HG03097 (cell line): ENCODE results near the gene CDC34.

Experiments used
- ATAC-seq: cut with Tn5 transposase; IDR thresholded peaks from one replicate; pipeline ENCODE4 v1.9.1; 2021; ENCODE audit not compliant: unreplicated experiment, low FRiP score

CDC34 gene

DNA sequence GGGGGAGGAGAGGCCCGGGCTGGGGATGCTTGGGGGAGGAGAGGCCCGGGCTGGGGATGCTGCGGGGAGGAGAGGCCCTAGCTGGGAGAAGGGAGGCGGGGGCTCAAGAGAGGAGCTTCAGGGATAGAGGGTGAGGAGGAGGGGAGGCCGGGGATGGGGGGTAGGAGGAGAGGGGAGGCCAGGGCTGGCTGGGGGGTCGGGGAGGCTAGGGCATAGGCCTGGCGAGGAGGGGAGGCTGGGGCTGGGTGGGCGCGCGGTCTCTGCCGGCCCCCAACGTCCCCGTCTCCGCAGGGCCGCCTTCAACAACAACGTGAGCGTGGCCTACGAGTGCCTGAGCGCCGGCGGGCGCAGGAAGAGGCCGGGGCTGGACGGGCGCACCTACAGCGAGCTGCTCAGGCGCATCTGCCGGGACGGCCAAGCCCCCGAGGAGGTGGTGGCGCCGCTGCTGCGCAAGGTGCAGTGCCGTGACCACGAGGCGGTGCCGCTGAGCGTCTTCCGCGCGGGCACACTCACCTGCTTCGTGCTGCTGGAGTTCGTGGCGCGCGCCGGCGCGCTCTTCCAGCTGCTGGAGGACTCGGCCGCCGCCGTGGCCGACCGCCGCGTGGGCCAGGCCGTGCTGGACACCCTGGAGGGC, 12.8 kb upstream of the CDC34 start:
- ATAC-seq = no peak

DNA sequence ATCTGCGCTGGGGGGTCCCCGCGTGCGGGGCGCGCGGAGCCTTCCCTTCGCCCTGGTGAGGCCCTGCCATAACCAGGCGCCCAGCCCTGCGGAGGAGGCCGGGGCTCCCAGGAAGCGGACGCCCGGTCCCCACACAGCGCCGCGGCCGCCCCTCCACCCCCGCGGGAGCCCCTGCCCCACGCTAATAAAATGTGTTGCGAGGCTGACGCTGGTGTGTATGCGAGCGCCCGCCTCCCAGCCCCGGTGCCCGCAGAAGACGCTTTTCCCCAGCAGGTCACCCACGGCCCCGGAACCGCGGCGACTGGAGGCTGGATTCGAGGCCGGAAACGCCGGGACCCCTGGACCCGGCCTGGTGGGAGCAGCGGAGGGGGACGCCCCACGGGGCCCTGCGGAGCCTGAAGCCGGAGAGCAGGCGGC, 12.1 kb upstream of the CDC34 start:
- ATAC-seq = no peak

DNA sequence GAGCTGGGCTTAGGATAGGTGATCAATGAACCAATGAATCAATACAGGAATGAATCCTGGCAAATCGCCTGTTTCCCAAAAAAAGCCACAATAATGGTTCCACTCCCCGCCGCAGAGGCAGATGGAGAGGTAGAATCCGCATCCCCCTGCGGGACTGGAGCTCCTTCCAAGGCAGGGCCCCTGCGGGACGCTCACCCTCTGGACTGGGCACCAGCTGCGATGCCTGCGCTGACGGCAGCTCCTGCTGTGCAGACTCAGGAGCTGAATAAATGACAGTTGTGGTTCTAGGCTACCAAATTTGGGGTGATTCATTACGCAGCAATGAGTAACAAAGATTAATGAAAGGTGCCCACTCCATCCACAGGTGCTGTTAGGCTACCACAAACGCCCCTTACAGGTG, 8.8 kb upstream of the CDC34 start:
- no peak for ATAC-seq

DNA sequence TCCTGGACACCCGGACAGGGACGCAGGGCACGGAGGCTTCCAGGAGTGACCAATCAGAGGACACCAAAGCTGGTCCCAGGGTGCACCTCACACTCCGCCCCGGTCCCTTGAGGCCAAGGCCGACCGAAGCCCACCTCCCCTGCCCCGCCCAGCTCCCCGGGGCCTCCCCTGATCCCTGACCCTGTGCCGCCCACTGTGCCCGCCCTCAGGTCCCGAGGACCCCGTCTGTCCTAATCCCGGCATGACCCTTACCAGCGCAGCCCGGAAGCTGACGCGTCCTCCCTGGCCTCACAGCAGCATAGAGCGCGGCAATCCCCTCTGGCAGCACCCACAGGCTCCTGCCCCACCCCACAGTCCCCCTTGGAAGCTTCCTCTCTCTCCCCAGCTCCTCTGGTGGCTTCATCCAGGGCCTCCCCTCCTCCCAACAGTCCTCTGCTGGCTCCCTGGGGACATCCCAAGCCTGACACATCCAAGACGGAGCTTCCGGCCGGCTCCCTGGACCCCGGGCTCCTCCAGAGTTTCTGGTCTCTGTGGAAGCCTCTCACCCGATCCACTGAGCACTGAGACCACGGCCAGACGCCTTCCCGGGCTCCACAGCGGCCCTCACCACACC, 7.4 kb upstream of the CDC34 start:
- ATAC-seq = no peak

DNA sequence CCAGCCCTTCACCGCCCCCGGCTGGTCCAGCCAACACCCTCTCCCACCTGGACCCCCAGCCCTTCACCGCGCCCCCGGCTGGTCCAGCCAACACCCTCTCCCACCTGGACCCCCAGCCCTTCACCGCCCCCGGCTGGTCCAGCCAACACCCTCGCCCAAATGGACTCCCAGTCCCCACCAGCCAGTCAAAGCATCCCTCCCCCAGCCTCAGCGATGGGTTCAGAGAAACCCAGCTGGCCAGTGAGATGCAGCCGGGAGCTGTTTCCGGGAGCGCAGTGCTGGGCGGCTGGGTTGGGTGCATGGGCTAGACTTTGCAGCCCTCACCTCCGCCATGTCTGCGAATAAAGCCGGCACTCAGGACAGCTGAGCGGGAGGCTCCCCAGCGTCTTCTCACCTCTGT, 6.5 kb upstream of the CDC34 start:
- ATAC-seq = no peak

DNA sequence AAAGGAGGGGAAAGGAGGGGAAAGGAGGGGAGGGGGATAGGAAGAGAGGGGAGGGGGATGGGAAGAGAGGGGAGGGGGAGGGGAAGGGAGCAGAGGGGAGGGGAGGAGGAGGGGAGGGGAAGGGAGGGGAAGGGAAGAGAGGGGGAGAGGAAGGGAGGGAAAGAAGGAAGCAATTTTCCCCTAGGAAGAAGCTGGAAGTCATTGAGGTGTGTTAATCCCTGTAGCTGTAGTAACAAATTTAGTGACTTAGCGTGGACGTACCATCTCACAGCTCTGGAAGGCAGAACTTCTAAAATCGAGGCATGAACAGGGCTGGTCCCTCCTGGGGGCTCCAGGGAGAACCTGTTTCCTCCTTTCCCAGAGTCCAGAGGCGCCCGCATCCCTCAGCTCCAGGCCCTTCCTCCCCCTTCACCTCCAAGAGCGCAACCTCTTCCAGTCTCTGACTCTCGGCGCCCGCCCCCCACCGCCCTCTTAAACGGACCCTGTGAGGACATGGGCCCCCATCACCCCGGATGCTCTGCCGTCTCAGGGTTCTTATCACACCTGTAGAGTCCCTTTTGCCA, 5.6 kb upstream of the CDC34 start:
- ATAC-seq = no peak

DNA sequence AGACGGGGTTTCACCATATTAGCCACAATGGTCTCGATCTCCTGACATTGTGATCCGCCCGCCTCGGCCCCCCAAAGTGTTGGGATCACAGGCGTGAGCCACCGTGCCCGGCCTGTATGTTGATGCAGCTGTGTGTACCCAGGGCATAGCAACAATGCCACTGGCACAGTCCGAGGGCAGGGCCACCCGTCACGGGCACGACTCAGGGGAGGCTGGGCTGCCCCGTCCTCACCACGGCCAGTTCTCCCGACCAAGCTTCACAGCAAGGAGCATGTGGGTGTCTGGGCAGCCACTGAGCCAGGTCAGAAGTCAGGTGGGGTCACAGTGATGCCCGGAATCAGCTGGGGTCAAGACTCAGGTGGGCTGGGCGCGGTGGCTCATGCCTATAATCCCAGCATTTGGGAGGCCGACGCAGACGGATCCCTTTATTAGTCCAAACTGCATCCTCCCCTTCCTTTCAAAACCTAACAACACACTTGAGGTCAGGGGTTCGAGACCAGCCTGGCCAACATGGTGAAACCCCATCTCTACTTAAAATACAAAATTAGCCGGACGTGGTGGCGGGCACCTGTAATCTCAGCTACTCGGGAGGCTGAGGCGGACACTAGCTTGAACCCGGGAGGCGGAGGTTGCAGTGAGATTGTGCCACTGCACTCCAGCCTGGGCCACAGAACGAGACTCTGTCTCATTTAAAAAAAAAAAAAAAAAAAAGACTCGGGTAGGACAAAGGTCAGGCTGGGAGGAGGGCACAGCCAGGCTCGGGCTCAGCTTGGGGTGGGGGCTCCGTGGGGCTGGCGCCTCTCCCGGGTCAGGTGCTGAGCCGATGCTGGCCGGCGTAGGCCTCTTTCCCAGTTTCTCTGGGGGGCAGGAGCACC, 1.2 kb upstream of the CDC34 start:
- no peak for ATAC-seq

DNA sequence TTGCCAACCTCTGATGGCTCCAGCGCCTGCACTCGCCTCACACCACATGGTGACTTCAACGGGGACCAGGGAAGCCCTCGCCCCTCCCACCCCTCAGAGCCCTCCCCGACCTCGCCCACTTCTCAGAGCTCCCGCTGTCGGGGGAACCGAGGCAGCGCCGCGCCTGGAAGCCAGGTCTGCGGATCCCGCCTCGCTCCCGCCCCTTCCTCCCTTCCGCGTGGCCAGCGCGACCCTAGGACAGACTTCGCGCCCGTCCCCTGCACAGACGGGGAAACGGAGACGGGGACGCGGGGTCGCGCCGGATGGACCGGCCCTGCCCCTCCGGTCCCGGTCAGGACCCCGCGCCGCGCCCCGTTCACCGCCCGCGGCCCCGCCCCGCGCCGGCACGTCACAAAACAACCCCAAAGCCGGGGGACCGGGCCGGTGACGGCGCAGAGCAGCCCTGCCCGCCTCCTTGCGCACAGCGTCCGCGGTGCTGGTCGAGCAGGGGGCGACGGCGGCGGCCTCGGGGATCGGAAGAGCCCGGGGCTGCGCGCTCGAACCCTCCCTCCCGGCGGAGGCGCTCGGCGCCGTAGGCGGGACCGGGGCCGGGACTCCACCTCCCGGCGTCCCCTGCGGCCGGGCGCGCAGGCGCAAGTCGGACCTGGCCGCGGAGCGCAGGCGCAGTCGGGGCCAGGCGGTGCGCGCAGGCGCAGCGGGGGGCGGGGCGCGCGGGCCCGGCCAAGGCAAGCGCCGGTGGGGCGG, 379 bp upstream of the CDC34 start:
- ATAC-seq = peak; percentile 76

DNA sequence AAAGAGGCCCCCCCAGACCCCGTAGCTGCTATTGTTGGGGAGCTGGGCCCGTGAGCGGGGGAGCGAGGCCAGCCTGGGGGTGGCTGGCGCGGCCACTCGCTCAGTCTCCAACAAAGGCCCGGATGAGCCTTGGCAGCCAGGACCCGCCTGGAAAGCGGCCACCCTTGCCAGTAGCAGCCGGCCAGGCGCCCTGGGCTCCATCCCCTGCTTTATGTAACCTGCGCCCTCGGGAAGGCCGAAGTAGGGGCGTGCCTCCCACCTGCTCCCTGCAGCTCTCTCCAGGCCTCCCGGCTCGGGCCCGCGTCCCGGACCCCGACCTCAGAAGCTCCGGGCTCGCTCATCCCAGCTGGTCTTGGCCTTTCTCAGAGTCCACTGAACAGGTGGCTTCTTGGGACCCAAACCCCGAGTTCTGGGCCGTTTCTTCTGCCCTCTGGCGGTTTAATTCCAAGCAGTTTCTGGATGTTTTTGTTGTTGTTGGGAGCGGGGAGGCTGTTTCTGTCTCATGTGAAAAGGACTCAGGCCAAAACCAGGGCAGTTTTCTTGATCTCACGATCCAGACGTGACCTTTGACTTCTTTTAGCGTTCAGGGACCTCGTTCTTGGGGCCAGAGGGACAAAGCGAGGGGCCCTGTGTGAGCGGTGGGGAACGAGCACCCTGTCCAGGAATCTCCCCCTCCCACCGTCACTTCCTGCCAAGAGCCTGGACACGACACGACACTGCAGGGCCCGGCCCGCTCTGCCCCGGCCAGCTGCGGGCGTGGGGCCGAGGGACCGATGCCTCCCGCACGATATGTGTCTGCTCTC, 1.2 kb downstream of the CDC34 start:
- no peak for ATAC-seq

DNA sequence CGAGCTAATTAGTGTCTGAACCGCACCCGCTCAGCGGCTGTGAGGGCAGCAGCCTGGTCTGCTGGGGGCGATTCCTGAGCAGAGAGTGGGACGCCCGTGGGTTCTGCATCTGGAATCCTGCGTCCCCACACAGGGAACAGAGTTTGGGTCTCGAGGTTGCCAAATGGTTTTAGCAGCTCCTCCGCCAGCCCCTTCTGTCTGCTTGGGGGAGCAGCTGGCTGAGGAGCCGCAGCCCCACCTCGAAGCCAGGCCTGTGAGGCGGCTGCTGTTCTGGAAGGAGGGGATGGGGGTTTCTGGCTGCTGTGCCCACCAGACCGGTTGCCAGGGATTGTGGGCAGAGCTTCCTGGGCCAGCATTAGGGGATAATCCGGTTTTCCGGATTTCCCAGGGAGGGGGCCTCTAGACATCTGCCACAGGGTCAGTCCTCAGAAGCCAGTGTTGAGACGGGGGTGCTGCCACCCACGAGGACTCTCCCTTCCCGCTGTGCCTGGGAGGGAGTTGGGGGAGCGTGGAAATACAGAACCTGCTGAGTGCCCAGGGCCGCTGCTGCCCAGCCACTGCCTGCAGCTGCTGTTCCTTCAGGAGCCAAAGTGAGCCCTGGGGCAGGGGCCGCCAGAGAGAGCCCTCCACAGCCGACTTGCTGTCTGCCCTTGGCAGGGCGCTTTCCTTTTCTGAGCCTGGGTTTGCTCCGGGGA, 2.0 kb downstream of the CDC34 start:
- no peak for ATAC-seq

DNA sequence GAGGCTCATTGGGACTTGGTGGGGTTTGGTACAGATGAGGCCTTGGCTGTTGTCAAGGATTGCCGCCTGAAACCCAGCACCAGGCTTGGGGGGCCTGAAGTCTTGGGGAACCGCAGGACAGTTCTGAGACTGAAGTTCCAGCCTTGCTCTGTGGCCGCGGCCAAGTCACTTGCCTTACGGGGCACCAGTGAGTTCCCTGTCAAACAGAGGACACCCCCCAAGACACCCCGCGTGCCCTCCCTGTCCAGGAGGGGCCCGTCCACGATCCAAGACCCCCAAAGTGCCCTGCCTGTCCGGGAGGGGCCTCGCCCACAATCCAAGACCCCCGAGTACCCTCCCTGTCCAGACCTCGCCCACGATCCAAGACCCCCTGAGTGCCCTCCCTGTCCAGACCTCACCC, 2.5 kb downstream of the CDC34 start:
- ATAC-seq = no peak

DNA sequence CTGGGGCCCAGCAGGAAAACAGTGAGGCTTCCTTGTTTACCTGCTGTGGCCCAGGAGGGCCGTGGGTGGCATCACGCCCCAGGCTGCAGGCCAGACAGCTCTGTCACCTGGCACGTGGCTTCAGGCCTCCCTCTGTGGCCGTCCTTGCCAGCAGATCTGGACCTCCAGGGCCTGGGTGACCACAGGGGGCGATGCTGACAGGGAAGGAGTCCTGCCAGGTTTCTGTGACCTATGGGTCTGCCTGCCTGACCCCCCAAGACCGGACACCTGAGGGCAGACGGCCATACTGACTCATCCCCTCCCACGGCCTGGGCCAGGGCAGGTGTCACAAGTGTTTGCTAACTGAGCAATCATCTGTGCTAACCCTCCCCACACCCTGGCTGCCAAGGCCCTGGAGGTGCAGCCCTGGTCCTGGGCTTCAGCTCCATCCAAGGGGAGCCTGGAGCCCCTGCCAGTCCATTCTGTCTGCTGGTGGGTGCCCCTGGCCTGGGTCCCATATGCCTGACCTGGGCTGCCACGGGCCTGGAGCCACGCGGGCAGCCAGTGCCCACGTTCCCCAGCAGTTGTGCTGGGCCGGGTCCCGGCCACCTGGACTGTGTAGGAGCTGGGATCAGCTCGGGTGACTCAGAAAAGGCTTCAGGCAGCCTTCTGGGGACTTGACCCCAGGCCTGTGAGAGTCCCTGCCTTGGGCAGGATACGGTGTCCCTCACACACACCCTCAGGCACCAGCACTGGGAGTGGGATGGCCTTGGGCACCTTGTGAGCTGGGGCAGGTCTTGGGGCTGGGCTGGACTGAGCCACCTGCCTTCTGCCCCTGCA, 3.7 kb downstream of the CDC34 start:
- ATAC-seq = no peak

DNA sequence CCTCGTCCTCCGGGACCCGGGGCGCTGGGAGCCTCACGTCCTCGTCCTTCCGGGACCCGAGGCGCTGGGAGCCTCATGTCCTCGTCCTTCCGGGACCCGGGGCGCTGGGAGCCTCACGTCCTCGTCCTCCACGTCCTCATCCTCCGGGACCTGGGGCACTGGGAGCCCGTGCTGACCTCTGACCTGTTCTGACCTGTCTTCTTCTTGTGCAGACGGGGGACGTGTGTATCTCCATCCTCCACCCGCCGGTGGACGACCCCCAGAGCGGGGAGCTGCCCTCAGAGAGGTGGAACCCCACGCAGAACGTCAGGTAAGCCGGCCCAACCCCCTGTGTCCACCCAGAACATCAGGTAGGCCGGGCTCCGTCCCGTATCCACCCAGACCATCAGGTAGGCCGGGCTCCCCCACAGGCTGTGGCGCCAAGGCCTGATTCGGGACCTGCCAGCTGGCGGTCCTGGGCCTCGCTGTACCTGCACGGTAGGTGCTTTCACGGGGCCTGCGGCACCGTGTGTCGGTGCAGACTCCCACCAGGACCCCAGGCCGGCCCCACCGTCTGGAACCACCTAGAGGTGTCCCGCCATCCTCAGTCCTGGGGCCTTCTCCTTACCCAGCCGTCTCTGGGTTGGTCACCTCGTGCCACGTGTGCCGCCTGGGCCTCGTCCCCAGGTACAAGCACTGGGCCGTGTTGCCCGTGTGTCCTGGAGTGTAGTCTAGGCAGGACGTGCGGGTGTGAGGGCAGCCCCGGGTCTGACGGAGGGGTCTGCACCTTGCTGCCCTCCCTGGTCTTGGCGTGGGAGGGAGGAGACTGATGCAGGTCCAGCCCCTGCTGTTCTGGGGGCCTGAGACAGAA, 4.7 kb downstream of the CDC34 start:
- ATAC-seq = no peak

DNA sequence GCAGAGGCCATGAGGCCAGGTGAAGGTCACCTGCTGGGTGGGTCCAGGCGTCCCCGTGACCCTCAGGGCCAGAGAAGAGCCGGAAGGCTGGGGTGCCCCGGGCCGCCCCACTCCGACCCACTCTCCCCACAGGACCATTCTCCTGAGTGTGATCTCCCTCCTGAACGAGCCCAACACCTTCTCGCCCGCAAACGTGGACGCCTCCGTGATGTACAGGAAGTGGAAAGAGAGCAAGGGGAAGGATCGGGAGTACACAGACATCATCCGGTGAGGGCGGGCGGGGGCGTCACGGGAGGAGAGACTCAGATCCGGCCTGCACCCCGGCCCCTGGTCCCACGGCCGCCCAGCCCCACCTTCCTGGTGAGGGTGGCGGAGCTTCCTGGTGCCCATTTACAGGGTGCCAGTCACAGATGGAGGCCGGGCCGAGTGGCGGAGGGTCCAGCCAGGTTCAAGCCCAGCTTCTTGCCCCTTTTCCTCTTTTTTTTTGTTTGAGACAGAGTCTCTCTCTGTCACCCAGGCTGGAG, 5.4 kb downstream of the CDC34 start:
- no peak for ATAC-seq

DNA sequence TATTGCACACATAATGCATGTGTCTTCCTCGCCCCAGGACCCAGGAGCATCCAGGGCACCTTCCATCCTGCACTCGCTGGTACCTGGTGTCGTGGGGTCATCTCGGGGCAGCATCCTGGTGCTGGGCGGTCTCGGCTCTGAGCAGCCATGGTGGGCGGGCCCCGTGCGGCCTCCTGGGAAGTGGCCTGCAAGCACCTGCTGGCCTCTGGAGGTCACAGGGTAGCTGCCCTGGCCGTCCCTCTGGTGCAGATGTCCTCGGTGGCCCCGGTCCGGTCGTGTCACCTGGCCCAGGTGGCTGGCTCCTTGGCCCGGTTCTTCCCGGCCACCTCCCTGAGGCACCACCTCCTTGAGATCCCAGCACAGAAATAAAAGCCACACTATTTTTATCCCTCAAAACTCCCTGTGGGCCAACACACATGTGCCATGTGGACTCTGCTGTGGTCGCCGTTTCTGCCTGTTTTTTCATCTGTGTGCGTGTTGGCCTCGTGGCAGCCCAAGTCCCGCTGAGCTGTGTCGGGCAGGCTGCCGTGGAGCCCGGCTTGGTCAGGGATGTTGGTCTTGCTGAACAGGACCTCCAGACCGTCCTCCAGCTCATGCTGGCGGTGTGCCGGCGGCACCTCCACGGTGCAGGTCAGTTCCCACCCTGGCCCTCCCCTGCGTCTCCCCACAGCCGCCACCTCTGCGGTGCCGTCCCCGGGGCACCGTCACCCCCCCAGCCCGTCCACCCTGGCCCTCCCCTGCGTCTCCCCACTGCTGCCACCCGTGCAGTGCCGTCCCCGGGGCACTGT, 7.3 kb downstream of the CDC34 start:
- ATAC-seq = no peak

DNA sequence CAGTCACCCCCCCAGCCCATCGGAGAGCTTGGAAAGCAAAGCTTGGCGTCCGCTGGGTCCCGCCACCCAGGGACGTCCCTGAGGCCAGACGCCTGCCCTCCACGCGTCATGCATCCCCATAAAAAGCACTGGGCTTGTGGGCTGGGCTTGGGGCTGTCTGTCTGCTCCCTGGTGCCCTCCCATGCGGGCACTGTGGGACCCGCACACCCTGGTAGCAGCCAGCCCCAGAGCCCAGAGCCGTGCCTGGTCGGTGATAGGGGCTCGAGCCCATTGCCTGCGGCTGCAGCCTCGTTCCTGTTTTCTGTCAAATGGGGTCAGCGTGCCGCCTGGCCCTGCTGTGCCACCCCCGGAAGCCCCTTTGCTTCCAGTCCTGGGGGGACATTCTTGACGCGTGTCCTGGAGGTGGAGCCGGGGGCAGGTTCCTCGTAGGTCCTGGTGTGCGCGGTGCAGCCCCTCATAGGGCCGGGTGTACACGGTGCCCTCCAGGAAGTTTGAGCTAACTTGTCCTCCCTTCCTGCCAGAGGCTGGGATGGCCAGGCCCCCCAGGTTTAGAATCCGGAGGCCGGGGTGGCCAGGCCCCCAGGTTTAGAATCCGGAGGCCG, 8.0 kb downstream of the CDC34 start:
- no peak for ATAC-seq
